ENCODE results near the gene EML6.

DNA sequence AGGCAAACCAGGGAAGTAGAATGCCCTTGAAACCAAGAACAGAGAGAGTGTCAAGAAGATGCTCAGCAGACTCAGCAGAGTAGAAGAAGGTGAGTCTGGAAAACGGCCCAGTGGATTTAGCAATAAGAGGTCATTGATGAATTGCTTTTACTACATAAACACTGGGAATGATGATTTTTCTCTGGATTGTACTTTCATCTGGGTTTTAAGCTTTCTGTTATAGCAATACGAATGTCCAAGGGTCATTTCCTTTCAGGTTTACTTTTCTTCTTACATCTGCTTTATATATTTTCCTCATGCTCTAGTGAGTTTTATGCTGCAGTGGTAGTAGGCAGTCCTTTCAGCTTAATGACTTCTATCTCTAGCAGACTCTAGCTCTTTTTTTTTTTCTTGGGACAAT, 16.9 kb downstream of the EML6 start:
- TF ChIP-seq EZH2 (IDR thresholded peaks at IDR 0.05) (no peak), FOXP2 (optimal IDR thresholded peaks at IDR 0.05; ENCODE audit: control extremely low read depth, extremely low read length, insufficient read depth) (no peak)

Measured in SK-N-MC (cell line).